T-helper 1 cell treated with Interleukin-12 subunit alpha and Interleukin-12 subunit beta and Interleukin-4 antibody, amounts not matched to agents 30 ng/mL and 1 ng/mL, for 36 hours (primary cell): Measurements from ENCODE around the gene HES5. TPM values are rescaled to one million over a fixed set of nuclear protein-coding genes. Genes with fewer than 3 reads are reported as not detected.

Experiments used
- intact Hi-C: fragments of 100-400 bp; cut with micrococcal nuclease; formaldehyde crosslinking; loops from one replicate; pipeline ENCODE4 v1.15.1; 2024
- total RNA-seq: library from RNA; stranded (reverse); gene quantifications from 2 replicates; pipeline ENCODE4 v1.2.3, GENCODE V29; 2022

The HES5 gene
- total RNA-seq, 1 donor from 2014 or later, result not detected

- intact Hi-C loops, result no loop called here
Observed at GRCh38 chr1:2502661-2503553, 27.2 kb downstream of the HES5 start.

GRCh38 chr1:2502210-2502609 lies 27.9 kb downstream of the HES5 start:
- intact Hi-C loops, result no loop called here

GRCh38 chr1:2501820-2502119 lies 28.3 kb downstream of the HES5 start:
- intact Hi-C loops, result no loop called here

GRCh38 chr1:2501041-2501819 lies 28.8 kb downstream of the HES5 start:
- intact Hi-C loops, result no loop called here

GRCh38 chr1:2499986-2500596 lies 30.0 kb downstream of the HES5 start:
- intact Hi-C loops, result no loop called here

- intact Hi-C loops, result no loop called here
Observed at GRCh38 chr1:2499260-2499659, 30.8 kb downstream of the HES5 start.

GRCh38 chr1:2498648-2499047 lies 31.4 kb downstream of the HES5 start:
- intact Hi-C loops, result no loop called here

GRCh38 chr1:2497891-2498290 lies 32.2 kb downstream of the HES5 start:
- intact Hi-C loops, result no loop called here

- intact Hi-C loops, result no loop called here
Observed at GRCh38 chr1:2496746-2497145, 33.3 kb downstream of the HES5 start.

- intact Hi-C loops, result no loop called here
Observed at GRCh38 chr1:2496087-2496622, 33.9 kb downstream of the HES5 start.

- intact Hi-C loops, result no loop called here
Observed at GRCh38 chr1:2495546-2495945, 34.5 kb downstream of the HES5 start.

GRCh38 chr1:2495026-2495425 lies 35.0 kb downstream of the HES5 start:
- intact Hi-C loops, result no loop called here

GRCh38 chr1:2494323-2494693 lies 35.8 kb downstream of the HES5 start:
- intact Hi-C loops, result no loop called here

GRCh38 chr1:2493691-2494322 lies 36.3 kb downstream of the HES5 start:
- intact Hi-C loops, result no loop called here

GRCh38 chr1:2493218-2493617 lies 36.8 kb downstream of the HES5 start:
- intact Hi-C loops, result no loop called here

- intact Hi-C loops, result no loop called here
Observed at GRCh38 chr1:2492091-2492490, 38.0 kb downstream of the HES5 start.

- intact Hi-C loops, result no loop called here
Observed at GRCh38 chr1:2489615-2490014, 40.4 kb downstream of the HES5 start.

- intact Hi-C loops, result no loop called here
Observed at GRCh38 chr1:2488688-2489087, 41.4 kb downstream of the HES5 start.

GRCh38 chr1:2486558-2486957 lies 43.5 kb downstream of the HES5 start:
- intact Hi-C loops, result no loop called here

GRCh38 chr1:2486041-2486440 lies 44.0 kb downstream of the HES5 start:
- intact Hi-C loops, result no loop called here

GRCh38 chr1:2483970-2484369 lies 46.1 kb downstream of the HES5 start:
- intact Hi-C loops, result no loop called here

GRCh38 chr1:2483026-2483425 lies 47.0 kb downstream of the HES5 start:
- intact Hi-C loops, result no loop called here
